ENCODE data around the gene IER2. TPM values are rescaled to one million over a fixed set of nuclear protein-coding genes. Genes with fewer than 3 reads are reported as not detected.
A peak's percentile ranks its signal among the peaks of the same experiment; 100 is the strongest.

Gene IER2
- total RNA-seq, 2 experiments from 2014 or later = 128 to 132 TPM

- Mint-ChIP-seq H3K4me1 (peaks cover 22% of the 10 kb centered on the region), H3K36me3 (peaks cover 20% of the 10 kb centered on the region), H3K4me3 (peak overlapping the region; percentile 99), H3K27me3 (peaks cover 13% of the 10 kb centered on the region), H3K27ac (peak overlapping the region; percentile 98), H3K9me3 (no peaks in the 10 kb centered on the region)
- peak; percentile 53 for DNase-seq
Measured at GRCh38 chr19:13149628-13150186, 504 bp upstream of the IER2 start.

GRCh38 chr19:13150931-13151604 is 857 bp downstream of the IER2 start:
- Mint-ChIP-seq H3K9me3 (no peaks in the 10 kb centered on the region), H3K36me3 (peaks cover 28% of the 10 kb centered on the region), H3K27me3 (peaks cover 14% of the 10 kb centered on the region), H3K4me3 (peak overlapping the region; percentile 99), H3K4me1 (peaks cover 28% of the 10 kb centered on the region), H3K27ac (peak overlapping the region; percentile 98)
- peak; percentile 39 for DNase-seq

DNA sequence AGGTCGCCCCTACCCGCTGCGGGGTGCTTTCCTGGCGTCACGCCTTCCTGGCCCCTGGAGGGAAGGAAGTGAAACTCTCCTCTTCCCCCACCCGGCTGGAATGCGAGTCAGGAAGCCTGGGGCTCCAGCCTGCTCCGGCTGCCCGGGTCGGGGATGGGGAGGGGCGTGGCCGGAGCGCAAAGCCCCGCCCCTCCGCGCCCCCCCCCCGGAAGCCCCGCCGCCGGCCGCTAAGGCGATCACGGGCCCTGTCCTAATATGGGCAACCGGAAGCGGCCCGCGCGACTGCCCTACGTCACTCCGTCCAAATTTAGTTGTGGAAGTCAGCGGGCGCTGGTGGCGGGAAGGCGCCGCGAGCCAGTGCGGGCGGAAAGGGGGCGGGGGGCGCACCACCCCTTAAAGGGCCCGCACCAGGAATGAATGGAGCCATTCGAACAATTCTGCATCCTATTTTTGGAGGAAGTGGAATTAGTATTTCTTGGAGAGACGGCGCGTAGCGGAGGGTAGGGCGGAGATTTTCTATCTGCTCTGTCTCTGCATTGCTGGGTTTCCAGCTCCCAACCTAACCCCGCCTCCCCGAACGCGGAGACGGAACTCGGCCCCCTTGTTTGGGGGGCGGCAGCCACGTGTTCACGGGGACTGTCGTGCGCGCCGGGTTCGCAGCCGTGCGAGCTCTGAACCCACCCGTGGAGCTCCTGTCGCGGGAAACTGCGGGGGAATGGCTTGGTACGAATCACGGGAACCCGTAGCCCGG is 1.6 kb downstream of the IER2 start:
- Mint-ChIP-seq H3K36me3 (peaks cover 28% of the 10 kb centered on the region), H3K4me3 (peak overlapping the region; percentile 99), H3K4me1 (peaks cover 35% of the 10 kb centered on the region), H3K27me3 (peaks cover 14% of the 10 kb centered on the region), H3K9me3 (no peaks in the 10 kb centered on the region), H3K27ac (peak overlapping the region; percentile 100)
- DNase-seq = peak; percentile 95

- Mint-ChIP-seq H3K9me3 (no peaks in the 10 kb centered on the region), H3K4me1 (peaks cover 38% of the 10 kb centered on the region), H3K36me3 (peaks cover 26% of the 10 kb centered on the region), H3K27me3 (peaks cover 14% of the 10 kb centered on the region), H3K27ac (peak overlapping the region; percentile 100), H3K4me3 (peak overlapping the region; percentile 99)
- DNase-seq = no peak
Measured at GRCh38 chr19:13152356-13152973, 2.3 kb downstream of the IER2 start.

- Mint-ChIP-seq H3K4me1 (peaks cover 42% of the 10 kb centered on the region), H3K9me3 (no peaks in the 10 kb centered on the region), H3K27me3 (peaks cover 14% of the 10 kb centered on the region), H3K27ac (peak overlapping the region; percentile 100), H3K4me3 (peak overlapping the region; percentile 99), H3K36me3 (peaks cover 26% of the 10 kb centered on the region)
- DNase-seq = peak; percentile 95
Measured at GRCh38 chr19:13152974-13153568, 2.9 kb downstream of the IER2 start.

DNA sequence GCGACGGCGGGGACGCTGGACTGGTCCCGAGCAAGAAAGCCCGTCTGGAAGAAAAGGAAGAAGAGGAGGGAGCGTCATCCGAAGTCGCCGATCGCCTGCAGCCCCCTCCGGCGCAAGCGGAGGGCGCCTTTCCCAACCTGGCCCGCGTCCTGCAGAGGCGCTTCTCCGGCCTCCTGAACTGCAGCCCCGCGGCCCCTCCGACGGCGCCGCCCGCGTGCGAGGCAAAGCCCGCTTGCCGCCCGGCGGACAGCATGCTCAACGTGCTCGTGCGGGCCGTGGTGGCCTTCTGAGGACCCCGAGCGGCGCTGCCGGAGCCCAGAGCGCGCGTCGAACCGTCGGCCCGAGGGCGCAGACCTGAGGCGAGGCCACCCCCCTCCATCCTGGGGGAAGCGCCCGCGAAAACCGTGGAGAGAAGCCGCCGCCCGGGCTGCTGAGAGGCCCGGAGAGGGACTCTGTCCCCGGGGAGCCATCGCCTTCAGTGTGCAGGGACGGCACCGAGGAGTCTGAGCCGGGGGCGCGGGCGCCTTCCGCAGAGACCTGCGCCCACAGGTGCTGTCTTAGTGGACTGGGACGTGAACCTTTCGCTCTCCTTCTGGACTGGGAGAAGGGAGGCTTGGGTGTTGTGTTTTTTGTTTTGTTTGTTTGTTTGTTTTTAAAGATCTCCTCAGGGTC is 3.5 kb downstream of the IER2 start:
- Mint-ChIP-seq H3K4me3 (peak overlapping the region; percentile 99), H3K27ac (peak overlapping the region; percentile 100), H3K4me1 (peaks cover 44% of the 10 kb centered on the region), H3K9me3 (no peaks in the 10 kb centered on the region), H3K27me3 (peaks cover 14% of the 10 kb centered on the region), H3K36me3 (peaks cover 26% of the 10 kb centered on the region)
- DNase-seq = peak; percentile 20

- Mint-ChIP-seq H3K9me3 (no peaks in the 10 kb centered on the region), H3K27ac (peak overlapping the region; percentile 100), H3K4me1 (peaks cover 42% of the 10 kb centered on the region), H3K36me3 (peaks cover 26% of the 10 kb centered on the region), H3K27me3 (peaks cover 14% of the 10 kb centered on the region), H3K4me3 (peak overlapping the region; percentile 99)
- DNase-seq = peak; percentile 65
Measured at GRCh38 chr19:13154241-13154778, 4.1 kb downstream of the IER2 start.

GRCh38 chr19:13154911-13155471 is 4.8 kb downstream of the IER2 start:
- H3K4me3 Mint-ChIP-seq = peak overlapping the region; percentile 99
- peak; percentile 83 for DNase-seq
- H3K27me3 Mint-ChIP-seq = peaks cover 14% of the 10 kb centered on the region
- no peaks in the 10 kb centered on the region for H3K9me3 Mint-ChIP-seq
- H3K36me3 Mint-ChIP-seq = peaks cover 26% of the 10 kb centered on the region
- peaks cover 42% of the 10 kb centered on the region for H3K4me1 Mint-ChIP-seq
- peak overlapping the region; percentile 100 for H3K27ac Mint-ChIP-seq

- Mint-ChIP-seq H3K4me1 (peaks cover 48% of the 10 kb centered on the region), H3K9me3 (no peaks in the 10 kb centered on the region), H3K36me3 (peaks cover 26% of the 10 kb centered on the region), H3K27ac (peak overlapping the region; percentile 100), H3K27me3 (peaks cover 14% of the 10 kb centered on the region), H3K4me3 (peak overlapping the region; percentile 99)
- peak; percentile 86 for DNase-seq
Measured at GRCh38 chr19:13155472-13156359, 5.5 kb downstream of the IER2 start.

DNA sequence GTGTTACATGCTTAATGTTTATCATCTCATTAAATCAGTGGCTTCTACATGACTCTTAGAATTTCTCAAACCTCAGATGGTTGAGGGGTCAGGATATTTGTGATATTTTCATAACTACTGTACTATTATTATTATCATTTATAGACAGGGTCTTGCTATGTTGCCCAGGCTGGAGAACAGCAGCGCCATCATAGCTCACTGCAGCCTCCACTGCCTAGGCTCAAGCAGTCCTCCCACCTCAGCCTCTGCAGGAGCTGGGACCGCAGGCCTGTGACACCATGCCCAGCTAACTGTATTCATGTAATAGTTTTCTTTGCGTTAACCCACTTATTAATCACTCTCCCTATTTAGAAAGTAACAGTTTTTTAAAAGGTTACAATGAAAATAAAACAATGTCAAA is 9.5 kb downstream of the IER2 start:
- no peak overlapping the region for H3K4me3 Mint-ChIP-seq

GRCh38 chr19:13160557-13160956 is 10.3 kb downstream of the IER2 start:
- Mint-ChIP-seq H3K27ac (peak overlapping the region; percentile 58), H3K36me3 (peaks cover 2% of the 10 kb centered on the region), H3K4me1 (peaks cover 65% of the 10 kb centered on the region), H3K4me3 (no peak overlapping the region), H3K9me3 (no peaks in the 10 kb centered on the region), H3K27me3 (no peaks in the 10 kb centered on the region)
- DNase-seq = no peak

More for the DNA sequence above, 9.5 kb downstream of the IER2 start:
- Mint-ChIP-seq H3K27me3 (peaks cover under 1% of the 10 kb centered on the region), H3K4me1 (peaks cover 61% of the 10 kb centered on the region), H3K36me3 (peaks cover 9% of the 10 kb centered on the region), H3K27ac (peak overlapping the region; percentile 63), H3K9me3 (no peaks in the 10 kb centered on the region)
- DNase-seq = no peak

DNA sequence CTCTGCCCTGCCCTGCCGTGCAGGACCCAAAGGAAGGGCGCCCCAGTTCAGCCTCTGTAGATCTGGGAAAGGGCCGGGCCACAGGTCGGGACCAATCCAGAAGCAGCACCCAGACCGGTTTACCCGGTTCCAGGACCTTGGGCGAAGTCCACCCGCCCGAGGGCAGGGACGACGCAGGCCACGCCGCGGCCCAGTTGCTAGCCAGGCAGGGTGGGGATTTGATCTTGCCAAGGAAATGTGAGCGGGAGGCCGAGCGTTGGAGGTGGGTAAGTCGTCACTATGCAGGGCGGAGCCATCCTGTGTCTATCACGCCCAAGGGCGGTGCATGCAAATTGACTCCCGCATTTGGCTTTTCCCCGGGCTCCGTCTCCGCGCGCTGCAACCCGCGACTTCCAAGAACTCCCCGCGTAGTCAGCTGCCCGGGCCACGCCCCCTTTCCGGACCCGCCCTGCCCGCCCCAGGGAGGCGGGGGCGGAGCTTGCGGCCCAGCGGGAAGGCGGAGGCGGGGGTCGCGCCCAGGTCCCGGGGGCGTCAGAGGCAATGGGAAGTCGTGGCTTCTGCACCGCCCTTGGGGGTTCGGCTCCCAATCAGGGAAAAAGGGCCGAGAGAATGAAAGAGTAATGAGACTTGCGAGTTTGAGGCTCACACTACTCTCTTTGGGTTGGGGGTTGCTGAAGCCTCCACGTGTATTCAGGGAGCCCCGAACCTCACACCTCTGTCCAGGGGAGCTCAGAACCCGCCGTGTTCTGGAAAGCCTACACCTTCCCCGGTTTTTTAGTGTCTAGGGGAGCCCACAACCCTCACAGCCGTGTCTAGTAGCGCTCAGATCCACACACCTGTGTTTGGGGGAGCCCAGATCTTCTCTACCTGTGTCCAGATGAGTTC is 12.8 kb downstream of the IER2 start:
- Mint-ChIP-seq H3K4me1 (peaks cover 65% of the 10 kb centered on the region), H3K4me3 (peak overlapping the region; percentile 82), H3K27me3 (no peaks in the 10 kb centered on the region), H3K36me3 (peaks cover 2% of the 10 kb centered on the region), H3K27ac (peak overlapping the region; percentile 92), H3K9me3 (no peaks in the 10 kb centered on the region)
- peak; percentile 91 for DNase-seq

All from activated naive CD8-positive, alpha-beta T cell treated with anti-CD3 and anti-CD28 coated beads for 36 hours (primary cell).